Subcutaneous abdominal adipose tissue (tissue), 5 donors: Measurements from ENCODE around the gene FXYD5.

Experiments
- H3K27ac ChIP-seq: one replicate; pipeline ENCODE4 v1.7.0; 2013; ENCODE audit warnings: low read depth, mild to moderate bottlenecking, inconsistent platforms, low read length, moderate library complexity
- H3K27me3 ChIP-seq, 5 donors: one replicate each; pipeline ENCODE4 v1.7.0; 2013; ENCODE audit warnings: low read length in 5 of 5, inconsistent platforms in 1 of 5; ENCODE audit not compliant: control insufficient read depth in 5 of 5, insufficient read depth in 4 of 5
- H3K36me3 ChIP-seq, 5 donors: one replicate each; pipeline ENCODE4 v1.7.0; 2013; ENCODE audit warnings: low read length in 5 of 5; ENCODE audit not compliant: control insufficient read depth in 5 of 5, insufficient read depth in 5 of 5
- H3K4me1 ChIP-seq, 5 donors: one replicate each; pipeline ENCODE4 v1.7.0; 2013; ENCODE audit warnings: low read length in 5 of 5, mild to moderate bottlenecking in 3 of 5, moderate library complexity in 1 of 5; ENCODE audit not compliant: control insufficient read depth in 5 of 5, insufficient read depth in 5 of 5
- H3K4me3 ChIP-seq, 5 donors: one replicate each; pipeline ENCODE4 v1.7.0; 2013; ENCODE audit warnings: low read length in 5 of 5, low read depth in 1 of 5
- H3K9ac ChIP-seq, 5 donors: one replicate each; pipeline ENCODE4 v1.7.0; 2013; ENCODE audit warnings: low read length in 5 of 5, mild to moderate bottlenecking in 4 of 5, moderate library complexity in 3 of 5
- H3K9me3 ChIP-seq, 5 donors: one replicate each; pipeline ENCODE4 v1.7.0; 2013; ENCODE audit warnings: low read length in 5 of 5; ENCODE audit not compliant: control insufficient read depth in 5 of 5
- donor health status: healthy.
- donor health status: healthy.
- donor health status: healthy.
- donor health status: healthy.
- donor health status: healthy.

FXYD5 gene

DNA sequence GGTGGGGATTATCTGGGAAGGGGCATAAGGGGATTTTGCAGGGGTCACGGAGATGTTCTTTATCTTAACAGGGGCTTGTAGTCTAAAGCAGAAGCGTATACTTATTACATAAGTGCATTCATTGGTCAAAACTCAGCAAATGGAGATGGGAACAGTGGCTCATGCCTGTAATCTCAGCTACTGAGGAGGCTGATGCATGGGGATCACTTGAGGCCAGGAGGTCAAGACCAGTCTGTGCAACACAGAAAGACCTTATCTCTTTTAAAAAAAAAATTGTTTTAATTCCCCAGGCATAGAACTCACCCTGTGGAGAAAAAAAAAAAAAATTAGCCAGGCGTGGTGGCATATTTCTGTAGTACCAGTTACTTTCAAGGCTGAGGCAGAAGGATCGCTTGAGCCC is 55.1 kb downstream of the FXYD5 start:
- no peak overlapping the region for H3K27ac ChIP-seq
- H3K4me1 ChIP-seq = peaks cover 6 to 52% (median 24%) of the 10 kb centered on the region in 5 donors
- H3K9me3 ChIP-seq = peaks cover 0 to 3% (median 3%) of the 10 kb centered on the region in 5 donors
- H3K4me3 ChIP-seq = no peak overlapping the region
- no peaks in the 10 kb centered on the region for H3K36me3 ChIP-seq
- peaks cover 0 to 3% (median 2%) of the 10 kb centered on the region in 5 donors for H3K27me3 ChIP-seq
- no peak overlapping the region for H3K9ac ChIP-seq

DNA sequence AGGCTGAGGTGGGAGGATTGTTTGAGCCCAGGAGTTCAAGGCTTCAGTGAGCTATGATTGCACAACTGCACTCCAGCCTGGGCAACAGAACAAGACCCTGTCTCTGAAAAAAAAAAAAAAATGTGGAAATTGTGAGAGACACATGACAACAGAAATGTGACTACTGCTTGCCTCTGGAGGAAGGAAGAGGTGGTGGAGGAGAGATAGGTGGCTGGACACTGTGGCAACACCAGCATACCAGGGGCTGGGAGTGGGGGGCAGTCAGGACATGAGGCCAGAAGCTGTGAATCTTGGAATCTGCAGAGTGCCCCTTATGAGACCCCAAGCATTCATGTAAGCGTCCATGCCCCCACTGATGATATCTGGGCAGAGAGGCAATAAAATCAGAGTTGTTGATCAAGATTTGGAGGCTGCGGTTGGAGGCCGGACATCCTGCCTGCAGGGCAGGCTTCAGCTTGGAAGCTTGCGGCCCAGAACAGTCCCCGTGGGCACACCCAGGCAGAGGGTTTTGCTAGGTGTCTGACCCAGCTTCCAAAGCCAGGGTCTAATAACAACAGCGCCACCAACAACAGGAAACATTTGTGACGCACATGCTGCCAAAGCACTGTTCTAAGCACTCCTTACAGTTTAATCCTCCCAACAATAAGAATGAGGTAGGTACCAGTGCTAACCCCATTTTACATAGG is 57.2 kb downstream of the FXYD5 start:
- peaks cover 6 to 41% (median 24%) of the 10 kb centered on the region in 5 donors for H3K4me1 ChIP-seq

DNA sequence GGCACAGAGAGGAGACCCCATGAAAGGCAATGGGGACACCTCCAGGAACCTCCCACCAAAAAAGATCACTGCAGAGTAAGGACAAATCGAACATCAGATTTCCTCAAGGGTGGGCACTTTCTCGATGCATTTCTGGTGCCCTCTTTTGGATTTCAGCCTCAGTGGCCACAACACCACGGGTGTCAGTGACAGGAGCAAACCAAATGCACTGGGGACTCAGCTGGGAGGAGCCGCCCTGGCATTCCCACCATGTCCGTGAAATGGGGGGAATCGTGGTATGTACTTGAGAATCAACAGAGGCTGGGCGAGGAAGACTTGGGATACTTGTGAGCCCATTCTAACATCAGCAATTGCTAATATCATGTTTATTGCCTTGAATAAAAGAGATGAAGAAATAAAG is 57.7 kb downstream of the FXYD5 start:
- peak overlapping the region; percentile 35 for H3K27ac ChIP-seq
- peaks cover 0 to 3% (median 0%) of the 10 kb centered on the region in 5 donors for H3K27me3 ChIP-seq
- peaks cover 0 to 9% (median 8%) of the 10 kb centered on the region in 5 donors for H3K9me3 ChIP-seq

More for the DNA sequence above, 57.2 kb downstream of the FXYD5 start:
- peaks cover 0 to 3% (median 0%) of the 10 kb centered on the region in 5 donors for H3K27me3 ChIP-seq
- peaks cover 0 to 4% (median 3%) of the 10 kb centered on the region in 5 donors for H3K9me3 ChIP-seq
- H3K27ac ChIP-seq = peak overlapping the region; percentile 35
- no peaks in the 10 kb centered on the region for H3K36me3 ChIP-seq
- H3K9ac ChIP-seq = no peak overlapping the region
- no peak overlapping the region for H3K4me3 ChIP-seq

DNA sequence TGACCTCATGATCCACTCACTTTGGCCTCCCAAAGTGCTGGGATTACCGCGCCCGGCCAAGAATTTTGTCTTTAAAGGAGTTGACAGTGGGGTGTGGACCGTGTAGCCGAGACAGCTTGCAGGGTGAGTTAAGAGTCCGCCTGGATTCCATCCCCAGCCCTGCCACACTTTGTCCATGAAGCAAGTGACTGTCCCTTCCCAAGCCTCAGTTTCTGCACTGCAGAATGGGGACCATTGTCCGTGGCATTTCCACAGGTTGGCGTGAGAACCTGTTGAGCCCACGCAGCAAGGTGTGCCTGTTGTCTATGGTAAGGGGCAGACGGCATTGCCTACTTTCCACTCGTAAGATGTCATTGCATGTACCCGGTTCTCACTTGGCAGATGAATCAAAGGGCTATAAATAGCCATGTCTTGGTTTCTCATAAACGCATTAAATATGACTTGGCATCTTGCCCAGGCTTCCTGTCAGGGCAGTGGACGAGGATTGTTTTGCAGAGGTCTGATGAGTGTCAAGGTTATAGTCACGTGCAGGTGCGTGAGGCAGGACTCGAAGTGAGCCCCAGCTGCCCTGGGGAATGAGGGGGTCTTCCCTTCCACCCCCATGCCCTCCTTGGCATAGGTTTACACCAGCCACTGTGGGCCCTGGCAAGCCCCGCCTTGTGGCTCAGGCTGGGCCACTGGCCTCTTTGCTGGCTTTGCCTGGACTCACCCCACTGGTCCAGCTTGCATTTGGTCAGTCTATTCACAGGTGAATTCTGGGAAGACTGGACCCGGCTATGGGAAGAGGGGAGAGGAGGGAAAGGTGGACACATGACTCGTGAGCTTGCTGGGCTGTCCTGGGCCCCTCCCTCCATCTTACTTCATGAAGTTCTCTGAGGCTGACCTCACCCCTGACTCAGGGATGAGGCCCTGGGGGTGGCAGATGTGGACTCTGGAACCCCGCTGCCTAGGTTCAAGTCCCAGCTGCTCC is 59.4 kb downstream of the FXYD5 start:
- H3K27me3 ChIP-seq = peaks cover 0 to 3% (median 0%) of the 10 kb centered on the region in 5 donors
- H3K9me3 ChIP-seq = peaks cover under 1 to 11% (median 7%) of the 10 kb centered on the region in 5 donors
- peaks cover 6 to 45% (median 24%) of the 10 kb centered on the region in 5 donors for H3K4me1 ChIP-seq
- peak overlapping the region in 2 of 5 donors; percentile 38 to 66 for H3K9ac ChIP-seq
- no peaks in the 10 kb centered on the region for H3K36me3 ChIP-seq
- H3K27ac ChIP-seq = peak overlapping the region; percentile 15
- peak overlapping the region in 4 of 5 donors; percentile 2 to 48 (median 28) for H3K4me3 ChIP-seq

More for the DNA sequence above, 57.7 kb downstream of the FXYD5 start:
- H3K4me1 ChIP-seq = peaks cover 6 to 41% (median 24%) of the 10 kb centered on the region in 5 donors
- no peaks in the 10 kb centered on the region for H3K36me3 ChIP-seq
- no peak overlapping the region for H3K4me3 ChIP-seq
- no peak overlapping the region for H3K9ac ChIP-seq

DNA sequence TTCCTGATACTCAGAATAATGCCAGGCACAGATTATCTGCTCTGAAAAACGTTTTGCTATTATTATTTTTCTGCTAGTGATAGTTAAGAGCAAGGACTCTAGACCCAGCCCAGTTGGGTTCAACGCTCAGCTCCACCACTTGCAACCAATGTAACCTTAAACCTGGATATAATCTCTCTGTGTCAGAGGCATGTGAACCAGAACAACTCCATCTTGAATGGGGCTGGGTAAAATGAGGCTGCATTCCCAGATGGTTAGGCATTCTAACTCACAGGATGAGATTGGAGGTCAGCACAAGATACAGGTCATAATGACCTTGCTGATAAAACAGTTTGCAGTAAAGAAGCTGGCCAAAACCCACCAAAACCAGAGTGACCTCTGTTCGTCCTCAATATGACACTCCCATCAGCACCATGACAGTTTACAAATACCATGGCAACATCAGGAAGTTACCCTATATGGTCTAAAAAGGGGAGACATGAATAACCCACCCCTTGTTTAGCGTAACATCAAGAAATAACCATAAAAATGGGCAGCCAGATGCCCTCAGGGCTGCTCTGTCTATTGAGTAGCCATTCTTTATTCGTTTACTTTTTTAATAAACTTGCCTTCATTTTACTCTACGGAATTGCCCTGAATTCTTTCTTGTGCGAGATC is 60.4 kb downstream of the FXYD5 start:
- Histone ChIP-seq H3K27ac (peak overlapping the region; percentile 15), H3K4me3 (no peak overlapping the region), H3K9me3 (peaks cover 3 to 20% (median 11%) of the 10 kb centered on the region in 5 donors), H3K4me1 (peaks cover 6 to 45% (median 24%) of the 10 kb centered on the region in 5 donors), H3K27me3 (peaks cover 0 to 3% (median 0%) of the 10 kb centered on the region in 5 donors), H3K9ac (no peak overlapping the region), H3K36me3 (no peaks in the 10 kb centered on the region)

DNA sequence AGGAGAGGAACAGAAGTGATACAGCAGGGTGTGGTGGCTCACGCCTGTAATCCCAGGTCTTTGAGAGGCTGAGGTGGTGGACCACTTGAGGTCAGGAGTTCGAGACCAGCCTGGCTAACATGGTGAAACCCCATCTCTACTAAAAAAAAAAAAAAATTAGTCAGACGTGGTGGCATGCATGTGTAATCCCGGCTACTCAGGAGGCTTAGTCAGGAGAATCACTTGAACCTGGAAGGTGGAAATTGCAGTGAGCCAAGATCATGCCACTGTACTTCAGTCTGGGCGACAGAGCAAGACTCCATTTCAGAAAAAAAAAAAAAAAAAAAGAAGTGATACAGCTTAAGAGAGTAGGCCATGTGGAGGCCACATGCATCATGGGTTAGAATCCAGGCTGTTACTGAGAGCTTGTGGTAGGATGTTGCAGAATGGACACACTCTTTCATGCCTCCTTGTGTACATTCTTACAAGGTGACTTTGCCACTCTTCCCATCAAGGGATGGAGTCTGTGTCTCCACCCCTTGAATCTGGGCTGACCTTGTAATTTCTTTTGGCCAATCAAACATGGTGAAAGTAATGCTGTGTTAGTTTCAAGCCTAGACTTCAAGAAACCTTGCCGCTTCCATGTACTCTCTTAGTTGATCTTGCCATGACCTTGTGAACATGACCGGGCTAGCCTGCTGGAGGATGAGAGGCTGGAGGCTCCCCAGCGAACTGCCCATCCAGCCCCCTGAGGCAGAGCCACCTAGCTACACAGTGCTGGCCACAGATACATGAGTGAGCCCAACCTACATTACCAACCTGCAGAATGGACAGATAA is 61.7 kb downstream of the FXYD5 start:
- Histone ChIP-seq H3K4me3 (no peak overlapping the region), H3K9me3 (peaks cover 3 to 22% (median 11%) of the 10 kb centered on the region in 5 donors), H3K4me1 (peaks cover 6 to 47% (median 24%) of the 10 kb centered on the region in 5 donors), H3K9ac (no peak overlapping the region), H3K27me3 (peaks cover 0 to 3% (median 0%) of the 10 kb centered on the region in 5 donors), H3K36me3 (no peaks in the 10 kb centered on the region), H3K27ac (no peak overlapping the region)

DNA sequence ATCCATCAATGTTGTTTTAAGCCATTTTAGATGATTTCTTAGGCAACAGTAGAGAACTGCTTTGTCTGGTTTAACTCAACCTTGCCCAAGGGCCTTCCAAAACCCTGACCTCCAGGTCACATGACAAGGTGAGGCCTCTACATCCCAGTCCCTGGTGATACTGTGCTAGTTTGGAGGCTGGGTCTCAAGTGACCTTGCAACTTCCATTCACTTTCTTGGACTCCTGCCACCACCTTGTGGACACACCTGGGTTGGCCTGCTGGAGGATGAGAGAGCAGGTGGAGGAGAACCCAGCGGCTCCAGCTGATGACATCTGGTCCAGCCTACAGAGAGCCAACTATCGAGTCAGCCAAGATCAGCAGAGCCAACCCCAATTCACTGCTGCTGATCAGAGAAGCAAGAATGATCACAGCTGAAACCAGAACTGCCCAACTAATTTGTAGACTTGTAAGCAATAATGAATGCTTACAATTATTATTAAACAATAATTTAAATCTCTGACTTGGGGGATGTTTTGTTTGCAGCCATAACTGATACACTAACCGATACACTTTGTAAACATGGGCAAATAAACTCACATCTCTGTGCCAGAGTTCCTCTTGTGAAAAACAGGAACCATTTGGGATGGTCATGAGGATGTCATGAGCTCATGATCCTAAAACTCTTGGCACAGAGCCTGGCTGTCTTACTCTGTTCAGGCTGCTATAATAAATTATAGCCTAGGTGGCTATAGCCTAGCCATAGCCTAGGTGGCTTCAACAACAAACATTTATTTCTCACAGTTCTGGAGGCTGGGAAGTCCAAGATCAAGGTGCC is 62.5 kb downstream of the FXYD5 start:
- Histone ChIP-seq H3K27ac (no peak overlapping the region), H3K36me3 (no peaks in the 10 kb centered on the region), H3K4me1 (peaks cover 5 to 41% (median 19%) of the 10 kb centered on the region in 5 donors), H3K9me3 (peaks cover 3 to 22% (median 11%) of the 10 kb centered on the region in 5 donors), H3K27me3 (peaks cover 0 to 3% (median 0%) of the 10 kb centered on the region in 5 donors), H3K4me3 (no peak overlapping the region), H3K9ac (no peak overlapping the region)

DNA sequence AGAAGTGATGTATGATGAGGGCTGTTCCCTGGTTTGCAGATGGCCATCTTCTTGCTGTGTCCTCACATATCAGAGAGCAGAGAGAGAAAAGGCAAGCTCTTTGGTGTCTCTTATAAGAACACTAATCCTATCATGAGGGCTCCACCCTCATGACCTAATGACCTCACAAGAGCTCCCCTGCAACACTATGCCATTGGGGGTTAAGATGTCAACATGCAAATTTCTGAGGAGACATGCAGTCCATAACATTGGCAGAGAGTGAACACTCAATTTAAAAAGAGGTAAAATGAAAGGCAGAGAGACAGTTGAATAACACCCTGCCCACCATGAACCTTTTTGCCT is 63.1 kb downstream of the FXYD5 start:
- no peak overlapping the region for H3K4me3 ChIP-seq
- no peaks in the 10 kb centered on the region for H3K36me3 ChIP-seq
- H3K27ac ChIP-seq = no peak overlapping the region
- H3K4me1 ChIP-seq = peaks cover 4 to 35% (median 14%) of the 10 kb centered on the region in 5 donors
- peaks cover 0 to 3% (median 0%) of the 10 kb centered on the region in 5 donors for H3K27me3 ChIP-seq
- H3K9ac ChIP-seq = no peak overlapping the region
- peaks cover 3 to 22% (median 14%) of the 10 kb centered on the region in 5 donors for H3K9me3 ChIP-seq
